CD14-positive monocyte (primary cell): Measurements from ENCODE around the gene CCDC97. TPM values are rescaled to one million over a fixed set of nuclear protein-coding genes. Genes with fewer than 3 reads are reported as not detected.
A peak's percentile ranks its signal among the peaks of the same experiment; 100 is the strongest.

Source experiments
- DNase-seq, 3 donors: peaks; one replicate each; pipeline ENCODE4 v3.0.0-alpha.2; 2011 to 2022
- H2AFZ ChIP-seq: 2 replicates; pipeline ENCODE4 v1.6.0; 2012; ENCODE audit warnings: mild to moderate bottlenecking, low read depth, low read length, inconsistent platforms; ENCODE audit not compliant: insufficient read depth, poor library complexity, severe bottlenecking
- H3K27ac ChIP-seq, 2 donors: 1 replicate in 1 of 2; 2 replicates in 1 of 2; pipeline ENCODE4 v1.5.1; 2012 to 2013; ENCODE audit warnings: low read length in 2 of 2, control low read depth in 1 of 2, inconsistent platforms in 1 of 2, low read depth in 1 of 2, mild to moderate bottlenecking in 1 of 2
- H3K27me3 ChIP-seq, 2 donors: one replicate each; pipeline versions ENCODE4 v1.6.0 to v1.6.1; 2011 to 2013; ENCODE audit warnings: low read length in 2 of 2; ENCODE audit not compliant: control insufficient read depth in 2 of 2, insufficient read depth in 2 of 2
- H3K36me3 ChIP-seq, 2 donors: replicated peaks in 1 of 2; 1 replicate in 1 of 2; 2 replicates in 1 of 2; pipeline versions ENCODE4 v1.5.1 to v1.6.1; 2012 to 2013; ENCODE audit warnings: low read length in 2 of 2, control low read depth in 1 of 2, inconsistent platforms in 1 of 2, mild to moderate bottlenecking in 1 of 2; ENCODE audit not compliant: insufficient read depth in 2 of 2, control insufficient read depth in 1 of 2
- H3K4me1 ChIP-seq, 2 donors: 1 replicate in 1 of 2; 2 replicates in 1 of 2; pipeline versions ENCODE4 v1.5.1 to v1.6.1; 2012 to 2013; ENCODE audit warnings: low read length in 2 of 2, control low read depth in 1 of 2, inconsistent platforms in 1 of 2, mild to moderate bottlenecking in 1 of 2, moderate library complexity in 1 of 2; ENCODE audit not compliant: insufficient read depth in 2 of 2, control insufficient read depth in 1 of 2
- H3K4me2 ChIP-seq: replicated peaks from 2 replicates; pipeline ENCODE3; 2012; ENCODE audit warnings: low read length, moderate library complexity, mild to moderate bottlenecking; ENCODE audit not compliant: poor library complexity, severe bottlenecking; ENCODE audit errors: extremely low read depth
- H3K4me3 ChIP-seq, 3 experiments: fragments of 200-600 bp in 1 of 3; sonication (generic) in 1 of 3; replicated peaks in 1 of 3; 1 replicate in 2 of 3; 2 replicates in 1 of 3; pipeline ENCODE4 v1.5.1; 2011 to 2013; ENCODE audit warnings: low read length in 3 of 3, mild to moderate bottlenecking in 3 of 3, control low read depth in 2 of 3, low read depth in 2 of 3, inconsistent platforms in 1 of 3, moderate library complexity in 1 of 3
- H3K79me2 ChIP-seq: 2 replicates; pipeline ENCODE4 v1.6.0; 2012; ENCODE audit warnings: mild to moderate bottlenecking, control low read depth, inconsistent platforms, low read length, moderate library complexity; ENCODE audit not compliant: insufficient read depth
- H3K9ac ChIP-seq: 2 replicates; pipeline ENCODE4 v1.6.0; 2017; ENCODE audit warnings: low read length, mild to moderate bottlenecking; ENCODE audit not compliant: insufficient read depth, poor library complexity, severe bottlenecking
- H3K9me3 ChIP-seq, 2 donors: replicated peaks in 1 of 2; 1 replicate in 1 of 2; 2 replicates in 1 of 2; pipeline versions ENCODE4 v1.5.1 to v1.6.1; 2012 to 2013; ENCODE audit warnings: low read length in 2 of 2, control low read depth in 1 of 2; ENCODE audit not compliant: control insufficient read depth in 1 of 2, insufficient read depth in 1 of 2
- H4K20me1 ChIP-seq: 2 replicates; pipeline ENCODE4 v1.6.0; 2012; ENCODE audit warnings: mild to moderate bottlenecking, low read length, control low read depth, moderate library complexity; ENCODE audit not compliant: insufficient read depth
- H3K27ac Mint-ChIP-seq, 7 donors: one replicate each; pipeline ENCODE4 v1.8.0; 2020; ENCODE audit warnings: mild to moderate bottlenecking in 7 of 7, mixed read lengths in 7 of 7, moderate library complexity in 6 of 7, inconsistent platforms in 2 of 7
- H3K27me3 Mint-ChIP-seq, 3 donors: one replicate each; pipeline ENCODE4 v1.8.0; 2021 to 2022; ENCODE audit warnings: low read depth in 3 of 3, mild to moderate bottlenecking in 3 of 3, mixed read lengths in 3 of 3, moderate library complexity in 3 of 3, inconsistent platforms in 1 of 3
- H3K36me3 Mint-ChIP-seq, 2 donors: one replicate each; pipeline ENCODE4 v1.8.0; 2020; ENCODE audit warnings: mixed read lengths in 2 of 2, inconsistent platforms in 1 of 2, mild to moderate bottlenecking in 1 of 2
- H3K4me1 Mint-ChIP-seq: one replicate; pipeline ENCODE4 v1.8.0; 2020; ENCODE audit warnings: mild to moderate bottlenecking, mixed read lengths
- H3K4me3 Mint-ChIP-seq, 2 donors: one replicate each; pipeline ENCODE4 v1.8.0; 2020; ENCODE audit warnings: mild to moderate bottlenecking in 2 of 2, mixed read lengths in 2 of 2, moderate library complexity in 1 of 2
- H3K9me3 Mint-ChIP-seq, 7 donors: one replicate each; pipeline ENCODE4 v1.8.0; 2020 to 2022; ENCODE audit warnings: mixed read lengths in 7 of 7, mild to moderate bottlenecking in 6 of 7, moderate library complexity in 6 of 7, inconsistent platforms in 2 of 7
- WGBS: methylation state at CpG from one replicate; pipeline ENCODE4 v1.1.5; 2013; ENCODE audit warnings: missing lambda C conversion rate; ENCODE audit not compliant: insufficient coverage; 5-methylcytosine and 5-hydroxymethylcytosine counted together
- intact Hi-C, 2 donors: fragments of 100-400 bp; cut with micrococcal nuclease; formaldehyde crosslinking; loops; one replicate each; pipeline versions ENCODE4 v1.15.0 to v1.15.1; 2023
- polyA plus RNA-seq, 3 donors: library from polyadenylated mRNA; depleted of rRNA in 1 of 3; unstranded in 2 of 3; stranded (reverse) in 1 of 3; fragments of 300-500 nt in 2 of 3; fragments of >200 nt in 1 of 3; fragmentation: Illumina TruSeq in 2 of 3; gene quantifications; 1 replicate in 2 of 3; 2 replicates in 1 of 3; pipeline ENCODE4 v1.2.3, GENCODE V29; 2012 to 2021
- TF ChIP-seq, protein P1 (sequence below): fragments of 200-600 bp; IDR thresholded peaks from one replicate; pipeline ENCODE4 v1.8.0; 2022; ENCODE audit warnings: antibody characterized with exemption, mild to moderate bottlenecking

Gene CCDC97
- polyA plus RNA-seq, 3 donors: 6.1 to 13.0 (median 8.8) TPM

DNA sequence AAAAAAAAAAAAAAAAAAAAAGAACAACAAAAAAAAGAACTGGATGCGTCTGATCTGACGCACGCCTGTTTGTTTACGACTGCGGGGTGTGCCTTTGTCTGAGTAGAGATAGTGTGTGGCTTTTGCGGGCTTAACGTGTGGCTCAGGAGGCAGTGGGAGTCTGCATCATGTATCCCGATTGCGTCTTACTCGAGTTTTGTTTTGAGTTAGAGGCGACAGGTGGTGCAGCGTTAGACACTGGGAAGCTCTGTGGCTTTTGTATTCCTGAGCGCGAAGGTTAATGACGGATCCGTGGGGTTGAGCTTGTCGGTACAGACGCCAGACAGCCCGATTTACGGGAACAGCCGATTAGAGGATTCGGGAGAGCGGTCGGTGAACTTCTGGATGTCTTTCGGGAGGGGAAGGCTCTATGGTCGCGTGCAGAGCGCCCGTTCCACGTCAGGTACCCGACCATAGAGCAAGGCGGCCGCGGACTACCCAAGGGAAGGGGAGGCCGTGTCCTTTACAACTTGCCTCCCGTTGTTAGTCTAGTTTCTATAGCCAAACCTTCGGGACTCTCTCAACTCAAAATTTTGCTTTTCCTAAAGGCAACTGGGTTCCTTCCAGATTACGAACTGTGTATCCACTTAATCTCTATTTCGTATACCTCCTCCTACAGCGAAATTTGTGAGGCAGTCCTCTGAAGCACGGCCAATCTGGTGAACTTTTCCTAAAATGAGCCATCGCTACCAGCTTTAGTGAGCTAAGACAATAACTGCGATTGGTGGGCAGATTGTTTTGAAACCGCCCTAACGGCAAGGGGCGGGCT lies 46.7 kb upstream of the CCDC97 start:
- peaks cover 37% of the 10 kb centered on the region for H3K4me1 Mint-ChIP-seq

More for the DNA sequence above, 46.7 kb upstream of the CCDC97 start:
- peaks cover 0 to 3% (median 0%) of the 10 kb centered on the region in 7 donors for H3K9me3 Mint-ChIP-seq
- H3K27me3 ChIP-seq: peaks cover 0 to 5% of the 10 kb centered on the region in 2 donors
- H3K79me2 ChIP-seq: peaks cover 42% of the 10 kb centered on the region
- peak overlapping the region; percentile 92 for H3K4me2 ChIP-seq
- peak overlapping the region; percentile 73 to 88 (median 84) for H3K4me3 ChIP-seq
- peak overlapping the region; percentile 99 to 100 (median 100) for H3K27ac Mint-ChIP-seq
- no peaks in the 10 kb centered on the region for H3K9me3 ChIP-seq
- TF ChIP-seq, protein P1, sequence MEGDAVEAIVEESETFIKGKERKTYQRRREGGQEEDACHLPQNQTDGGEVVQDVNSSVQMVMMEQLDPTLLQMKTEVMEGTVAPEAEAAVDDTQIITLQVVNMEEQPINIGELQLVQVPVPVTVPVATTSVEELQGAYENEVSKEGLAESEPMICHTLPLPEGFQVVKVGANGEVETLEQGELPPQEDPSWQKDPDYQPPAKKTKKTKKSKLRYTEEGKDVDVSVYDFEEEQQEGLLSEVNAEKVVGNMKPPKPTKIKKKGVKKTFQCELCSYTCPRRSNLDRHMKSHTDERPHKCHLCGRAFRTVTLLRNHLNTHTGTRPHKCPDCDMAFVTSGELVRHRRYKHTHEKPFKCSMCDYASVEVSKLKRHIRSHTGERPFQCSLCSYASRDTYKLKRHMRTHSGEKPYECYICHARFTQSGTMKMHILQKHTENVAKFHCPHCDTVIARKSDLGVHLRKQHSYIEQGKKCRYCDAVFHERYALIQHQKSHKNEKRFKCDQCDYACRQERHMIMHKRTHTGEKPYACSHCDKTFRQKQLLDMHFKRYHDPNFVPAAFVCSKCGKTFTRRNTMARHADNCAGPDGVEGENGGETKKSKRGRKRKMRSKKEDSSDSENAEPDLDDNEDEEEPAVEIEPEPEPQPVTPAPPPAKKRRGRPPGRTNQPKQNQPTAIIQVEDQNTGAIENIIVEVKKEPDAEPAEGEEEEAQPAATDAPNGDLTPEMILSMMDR: no peak
- peak overlapping the region; percentile 96 for H3K9ac ChIP-seq
- peaks cover 11 to 14% of the 10 kb centered on the region in 2 donors for H3K36me3 Mint-ChIP-seq
- 0% methylated on average over 40 of the region's 46 CpGs for WGBS
- intact Hi-C loops: loop anchor here (2.0 to 10.0 kb wide), 5 partner anchors 36 to 172 kb away; partner anchors contain the start of genes DMAC2 (in 1 of the 2) and TGFB1 (in 1 of the 2)
- H3K36me3 ChIP-seq: peaks cover 6 to 16% of the 10 kb centered on the region in 2 donors
- peaks cover 4 to 16% (median 12%) of the 10 kb centered on the region in 3 donors for H3K27me3 Mint-ChIP-seq
- peak overlapping the region; percentile 37 for H2AFZ ChIP-seq
- H3K27ac ChIP-seq: peak overlapping the region; percentile 99 to 100
- H3K4me3 Mint-ChIP-seq: peak overlapping the region; percentile 96
- DNase-seq: peak; percentile 83 to 87 (median 85)
- H3K4me1 ChIP-seq: peaks cover 33 to 37% of the 10 kb centered on the region in 2 donors
- H4K20me1 ChIP-seq: peaks cover 16% of the 10 kb centered on the region
